ENCODE results near the gene ZNF281. TPM values are rescaled to one million over a fixed set of nuclear protein-coding genes. Genes with fewer than 3 reads are reported as not detected.

The ZNF281 gene
- polyA plus RNA-seq, 1 donor (not counting 4 experiments of a cell fraction or from before 2014, with no cell fraction given) = 14.7 TPM

- Histone ChIP-seq H3K36me3 (ENCODE audit: control insufficient read depth in 2 of 2, extremely low read depth in 1 of 2, insufficient read depth in 2 of 2, low read length in 2 of 2) (peaks cover 0 to 4% of the 10 kb centered on the region in 2 experiments), H4K20me1 (ENCODE audit: control insufficient read depth, extremely low read depth, insufficient read depth, low read length) (no peaks in the 10 kb centered on the region), H3K27ac (ENCODE audit: control insufficient read depth, insufficient read depth, low read length) (no peak overlapping the region), H3K27me3 (ENCODE audit: control insufficient read depth, extremely low read depth, insufficient read depth, low read length) (no peaks in the 10 kb centered on the region), H3K79me2 (ENCODE audit: control insufficient read depth, insufficient read depth, low read length) (peaks cover 25% of the 10 kb centered on the region), H2AFZ (ENCODE audit: control insufficient read depth, low read length) (no peak overlapping the region), H3K4me2 (ENCODE audit: control insufficient read depth, extremely low read depth, insufficient read depth, low read depth, low read length) (no peak overlapping the region), H3K9ac (ENCODE audit: control insufficient read depth, extremely low read depth, insufficient read depth, low read length) (no peak overlapping the region), H3K4me3 (ENCODE audit: control insufficient read depth in 2 of 3, extremely low read depth in 1 of 3, insufficient read depth in 2 of 3, low read depth in 1 of 3, low read length in 3 of 3) (no peak overlapping the region), H3K4me1 (ENCODE audit: control insufficient read depth, extremely low read depth, insufficient read depth, low read length) (peaks cover 6% of the 10 kb centered on the region), H3K9me3 (ENCODE audit: control insufficient read depth, low read depth, low read length) (no peaks in the 10 kb centered on the region), H3K9me1 (ENCODE audit: control insufficient read depth, extremely low read depth, insufficient read depth, low read length) (no peaks in the 10 kb centered on the region)
- TF ChIP-seq EZH2 (IDR thresholded peaks at IDR 0.05; ENCODE audit: low read length) = no peak
- no peak for TF ChIP-seq CTCF (optimal IDR thresholded peaks at IDR 0.05 in 1 of 3, IDR thresholded peaks at IDR 0.05 in 1 of 3, conservative IDR thresholded peaks at IDR 0.05 in 1 of 3; ENCODE audit: extremely low read depth in 1 of 3, insufficient read depth in 2 of 3, low read length in 3 of 3)
- dilution Hi-C loops (cut with MboI; ENCODE audit: extremely low pct_ligation_motif_present, low sequenced_read_pairs) = no loop called here
- no peak for FAIRE-seq
- DNase-seq (ENCODE audit: low read depth, low spot score) = no peak
Observed at GRCh38 chr1:200401263-200401662, 8.6 kb downstream of the ZNF281 start.

GRCh38 chr1:200400556-200400955 is 9.3 kb downstream of the ZNF281 start:
- Histone ChIP-seq H3K9ac (ENCODE audit: control insufficient read depth, extremely low read depth, insufficient read depth, low read length) (no peak overlapping the region), H3K27ac (ENCODE audit: control insufficient read depth, insufficient read depth, low read length) (no peak overlapping the region), H3K4me2 (ENCODE audit: control insufficient read depth, extremely low read depth, insufficient read depth, low read depth, low read length) (no peak overlapping the region), H3K9me1 (ENCODE audit: control insufficient read depth, extremely low read depth, insufficient read depth, low read length) (no peaks in the 10 kb centered on the region), H3K4me3 (ENCODE audit: control insufficient read depth in 2 of 3, extremely low read depth in 1 of 3, insufficient read depth in 2 of 3, low read depth in 1 of 3, low read length in 3 of 3) (no peak overlapping the region), H4K20me1 (ENCODE audit: control insufficient read depth, extremely low read depth, insufficient read depth, low read length) (no peaks in the 10 kb centered on the region), H3K27me3 (ENCODE audit: control insufficient read depth, extremely low read depth, insufficient read depth, low read length) (no peaks in the 10 kb centered on the region), H3K79me2 (ENCODE audit: control insufficient read depth, insufficient read depth, low read length) (peaks cover 18% of the 10 kb centered on the region), H3K9me3 (ENCODE audit: control insufficient read depth, low read depth, low read length) (no peaks in the 10 kb centered on the region), H2AFZ (ENCODE audit: control insufficient read depth, low read length) (no peak overlapping the region), H3K4me1 (ENCODE audit: control insufficient read depth, extremely low read depth, insufficient read depth, low read length) (no peaks in the 10 kb centered on the region), H3K36me3 (ENCODE audit: control insufficient read depth in 2 of 2, extremely low read depth in 1 of 2, insufficient read depth in 2 of 2, low read length in 2 of 2) (peaks cover 0 to 4% of the 10 kb centered on the region in 2 experiments)
- dilution Hi-C loops (cut with MboI; ENCODE audit: extremely low pct_ligation_motif_present, low sequenced_read_pairs) = no loop called here
- FAIRE-seq = no peak
- no peak for DNase-seq (ENCODE audit: low read depth, low spot score)
- TF ChIP-seq CTCF (optimal IDR thresholded peaks at IDR 0.05 in 1 of 3, IDR thresholded peaks at IDR 0.05 in 1 of 3, conservative IDR thresholded peaks at IDR 0.05 in 1 of 3; ENCODE audit: extremely low read depth in 1 of 3, insufficient read depth in 2 of 3, low read length in 3 of 3) = no peak
- no peak for TF ChIP-seq EZH2 (IDR thresholded peaks at IDR 0.05; ENCODE audit: low read length)
